Caki2 (cell line): ENCODE measurements around the gene RMND5B. TPM values are rescaled to one million over a fixed set of nuclear protein-coding genes. Genes with fewer than 3 reads are reported as not detected.

Source experiments
- DNase-seq: peaks from one replicate; pipeline ENCODE4 v3.0.0-alpha.2; 2015; ENCODE audit warnings: low read depth
- in situ Hi-C: cut with HindIII; loops from 2 replicates; pipeline ENCODE4 v1.10.0; 2016; ENCODE audit warnings: low sequenced_read_pairs, low pct_unique_long_range_greater_than_20kb, mixed read lengths
- total RNA-seq: library from RNA; depleted of rRNA; stranded (reverse); fragments of >200 nt; shearing (Covaris generic); gene quantifications from 2 replicates; pipeline ENCODE4 v1.2.3, GENCODE V29; 2014; ENCODE audit warnings: low replicate concordance

Gene RMND5B
- total RNA-seq, 1 experiment from 2014 or later = 63.2 TPM

- no peak for DNase-seq
- in situ Hi-C loops = no loop called here
Measured at GRCh38 chr5:178152491-178153444, 22.0 kb downstream of the RMND5B start.

- DNase-seq = peak; percentile 98
- in situ Hi-C loops = no loop called here
Measured at GRCh38 chr5:178153530-178154340, 22.9 kb downstream of the RMND5B start, which contains the start of gene NHP2. Gene NHP2, minus strand, starts transcription at chr5:178153885. Its CDS starts 68 bp downstream, at chr5:178153817.

GRCh38 chr5:178155065-178155464 lies 24.3 kb downstream of the RMND5B start:
- in situ Hi-C loops = no loop called here
- DNase-seq = no peak

- DNase-seq = no peak
- in situ Hi-C loops = no loop called here
Measured at GRCh38 chr5:178160176-178160575, 29.4 kb downstream of the RMND5B start.

- no peak for DNase-seq
- in situ Hi-C loops = no loop called here
Measured at GRCh38 chr5:178162481-178162880, 31.7 kb downstream of the RMND5B start.

- DNase-seq = peak; percentile 79
- in situ Hi-C loops = no loop called here
Measured at GRCh38 chr5:178163772-178164735, 33.2 kb downstream of the RMND5B start.

- in situ Hi-C loops = no loop called here
- no peak for DNase-seq
Measured at GRCh38 chr5:178165581-178165980, 34.8 kb downstream of the RMND5B start.

- in situ Hi-C loops = no loop called here
Measured at GRCh38 chr5:178170455-178170854, 39.6 kb downstream of the RMND5B start.

GRCh38 chr5:178174456-178174855 lies 43.6 kb downstream of the RMND5B start:
- no peak for DNase-seq
- in situ Hi-C loops = no loop called here

More at GRCh38 chr5:178170455-178170854, 39.6 kb downstream of the RMND5B start:
- no peak for DNase-seq

GRCh38 chr5:178176791-178177190 lies 46.0 kb downstream of the RMND5B start:
- in situ Hi-C loops = no loop called here

GRCh38 chr5:178177569-178177968 lies 46.8 kb downstream of the RMND5B start:
- in situ Hi-C loops = no loop called here
- no peak for DNase-seq

More at GRCh38 chr5:178176791-178177190, 46.0 kb downstream of the RMND5B start:
- DNase-seq = no peak

- no peak for DNase-seq
- in situ Hi-C loops = no loop called here
Measured at GRCh38 chr5:178180141-178180863, 49.5 kb downstream of the RMND5B start.

GRCh38 chr5:178182158-178182876 lies 51.5 kb downstream of the RMND5B start:
- in situ Hi-C loops = no loop called here
- DNase-seq = no peak

GRCh38 chr5:178186427-178186826 lies 55.6 kb downstream of the RMND5B start:
- in situ Hi-C loops = no loop called here
- DNase-seq = no peak

- in situ Hi-C loops = no loop called here
- DNase-seq = no peak
Measured at GRCh38 chr5:178187014-178187413, 56.2 kb downstream of the RMND5B start, which contains the start of gene GMCL2. Gene GMCL2, minus strand, starts transcription at chr5:178187371. Its CDS starts 72 bp downstream, at chr5:178187299.

- in situ Hi-C loops = no loop called here
- no peak for DNase-seq
Measured at GRCh38 chr5:178189433-178189832, 58.6 kb downstream of the RMND5B start.

- in situ Hi-C loops = no loop called here
- no peak for DNase-seq
Measured at GRCh38 chr5:178191661-178192060, 60.8 kb downstream of the RMND5B start.
